HepG2 (cell line): ENCODE measurements around the gene SLC35B2. TPM values are rescaled to one million over a fixed set of nuclear protein-coding genes. Genes with fewer than 3 reads are reported as not detected.

Experiments used
- ATF7-NPFF ChIP-seq: sonication (generic); formaldehyde crosslinking; IDR thresholded peaks from 2 replicates; pipeline ENCODE4 v1.8.1; 2023; ENCODE audit warnings: mild to moderate bottlenecking, low read depth, missing genetic modification reagents, moderate library complexity
- ELF1 ChIP-seq: sonication (generic); formaldehyde crosslinking; IDR thresholded peaks from 2 replicates; pipeline ENCODE4 v1.4.0; 2020; ENCODE audit warnings: missing genetic modification reagents
- FUBP1 ChIP-seq: sonication (generic); formaldehyde crosslinking; IDR thresholded peaks from 2 replicates; pipeline ENCODE4 v1.5.1; 2020; ENCODE audit warnings: missing genetic modification reagents, mild to moderate bottlenecking, borderline replicate concordance
- KLF9 ChIP-seq: IDR thresholded peaks from 2 replicates; pipeline ENCODE4 v1.6.1; 2016; ENCODE audit warnings: low read depth
- NFYC ChIP-seq: IDR thresholded peaks from 2 replicates; pipeline ENCODE4 v1.6.1; 2016; ENCODE audit warnings: missing genetic modification reagents, missing compliant biosample characterization
- PRMT3 ChIP-seq: sonication (generic); formaldehyde crosslinking; IDR thresholded peaks from 2 replicates; pipeline ENCODE4 v1.8.1; 2022; ENCODE audit warnings: low read depth, mild to moderate bottlenecking, moderate library complexity, missing genetic modification reagents, borderline replicate concordance
- SIN3A ChIP-seq: IDR thresholded peaks from 2 replicates; pipeline ENCODE4 v1.6.1; 2011; ENCODE audit warnings: low read depth, mild to moderate bottlenecking, control low read depth, low read length, borderline replicate concordance
- SIN3B ChIP-seq: fragments of 150-350 bp; IDR thresholded peaks from 2 replicates; pipeline ENCODE4 v1.6.1; 2014; ENCODE audit warnings: low read length
- SMAD9 ChIP-seq: sonication (generic); formaldehyde crosslinking; IDR thresholded peaks from 2 replicates; pipeline ENCODE4 v1.5.1; 2020; ENCODE audit warnings: mild to moderate bottlenecking, missing genetic modification reagents
- SMYD3 ChIP-seq: sonication (generic); formaldehyde crosslinking; IDR thresholded peaks from 2 replicates; pipeline ENCODE4 v1.8.1; 2023; ENCODE audit warnings: mild to moderate bottlenecking, missing genetic modification reagents
- STAT6 ChIP-seq: sonication (generic); formaldehyde crosslinking; IDR thresholded peaks from 2 replicates; pipeline ENCODE4 v1.4.0; 2020; ENCODE audit warnings: missing genetic modification reagents, mild to moderate bottlenecking, borderline replicate concordance
- ZFP36L1 ChIP-seq: sonication (generic); formaldehyde crosslinking; IDR thresholded peaks from 2 replicates; pipeline ENCODE4 v1.8.0; 2022; ENCODE audit warnings: mild to moderate bottlenecking, missing genetic modification reagents, moderate library complexity
- ZNF788 ChIP-seq: sonication (generic); formaldehyde crosslinking; IDR thresholded peaks from 2 replicates; pipeline ENCODE4 v1.5.0; 2020; ENCODE audit warnings: mild to moderate bottlenecking, missing genetic modification reagents, borderline replicate concordance
- ZNF883 ChIP-seq: sonication (generic); formaldehyde crosslinking; IDR thresholded peaks from 2 replicates; pipeline ENCODE4 v1.5.1; 2020; ENCODE audit warnings: mild to moderate bottlenecking, missing genetic modification reagents; ENCODE audit errors: not compliant biosample characterization
- ZSCAN20 ChIP-seq: sonication (generic); formaldehyde crosslinking; IDR thresholded peaks from 2 replicates; pipeline ENCODE4 v1.4.0; 2020; ENCODE audit warnings: missing genetic modification reagents, mild to moderate bottlenecking, borderline replicate concordance
- polyA plus RNA-seq, 8 experiments: library from polyadenylated mRNA; depleted of rRNA in 3 of 8; stranded (reverse) in 7 of 8; unstranded in 1 of 8; fragments of >200 nt; fragmentation: Illumina TruSeq in 4 of 8; extraction: Trizol in 4 of 8; gene quantifications; 2 replicates each; pipeline versions ENCODE4 v1.2.1 to v1.2.3, GENCODE V29; 2011 to 2016; ENCODE audit warnings: low read depth in 4 of 8, missing spikeins in 1 of 8, mixed read lengths in 1 of 8; ENCODE audit not compliant: insufficient read depth in 1 of 8
- total RNA-seq, 5 experiments: library from RNA; depleted of rRNA; stranded (reverse); fragments of >200 nt; fragmentation: Illumina TruSeq; extraction: Trizol; gene quantifications; 2 replicates each; pipeline ENCODE4 v1.2.3, GENCODE V29; 2016; ENCODE audit warnings: low read depth in 1 of 5
- TF ChIP-seq, protein P1 (sequence below): sonication (generic); formaldehyde crosslinking; IDR thresholded peaks from 2 replicates; pipeline ENCODE4 v1.8.0; 2023; ENCODE audit warnings: mild to moderate bottlenecking, missing genetic modification reagents
- TF ChIP-seq, protein P2 (sequence below): sonication (generic); formaldehyde crosslinking; IDR thresholded peaks from 2 replicates; pipeline ENCODE4 v1.4.0; 2020; ENCODE audit warnings: missing genetic modification reagents

SLC35B2 gene
- total and polyA plus RNA-seq, 2 of the 13 experiments (the other 11 are each of a cell fraction or from before 2014, with no cell fraction given): 61.1 to 148 TPM

DNA sequence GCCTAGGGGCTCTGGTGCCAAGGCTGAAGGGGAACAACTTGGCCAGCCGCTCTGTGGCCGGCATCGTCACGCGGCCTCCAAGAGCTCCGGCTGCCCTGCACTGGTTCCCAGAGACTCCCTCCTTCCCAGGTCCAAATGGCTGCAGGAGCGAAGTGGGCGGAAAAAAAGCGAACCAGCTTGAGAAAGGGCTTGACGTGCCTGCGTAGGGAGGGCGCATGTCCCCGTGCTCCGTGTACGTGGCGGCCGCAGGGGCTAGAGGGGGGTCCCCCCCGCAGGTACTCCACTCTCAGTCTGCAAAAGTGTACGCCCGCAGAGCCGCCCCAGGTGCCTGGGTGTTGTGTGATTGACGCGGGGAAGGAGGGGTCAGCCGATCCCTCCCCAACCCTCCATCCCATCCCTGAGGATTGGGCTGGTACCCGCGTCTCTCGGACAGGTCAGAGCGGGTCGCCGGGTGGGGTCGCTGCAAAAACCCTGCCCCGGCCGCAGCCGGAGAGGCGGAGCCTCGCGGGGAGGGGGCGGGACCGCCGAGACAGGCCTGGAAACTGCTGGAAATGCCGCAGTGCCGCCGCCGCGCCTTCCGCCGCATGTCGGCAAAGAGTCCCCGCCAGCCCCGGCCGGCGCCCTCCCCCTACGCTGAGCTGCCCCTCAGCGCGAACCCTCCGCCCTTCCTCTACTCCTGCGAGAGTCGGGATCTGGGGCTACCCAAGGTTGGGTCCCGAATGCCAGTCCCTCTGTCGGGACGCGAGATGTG lies 11.2 kb downstream of the SLC35B2 start (continued):
- TF ChIP-seq, protein P1, sequence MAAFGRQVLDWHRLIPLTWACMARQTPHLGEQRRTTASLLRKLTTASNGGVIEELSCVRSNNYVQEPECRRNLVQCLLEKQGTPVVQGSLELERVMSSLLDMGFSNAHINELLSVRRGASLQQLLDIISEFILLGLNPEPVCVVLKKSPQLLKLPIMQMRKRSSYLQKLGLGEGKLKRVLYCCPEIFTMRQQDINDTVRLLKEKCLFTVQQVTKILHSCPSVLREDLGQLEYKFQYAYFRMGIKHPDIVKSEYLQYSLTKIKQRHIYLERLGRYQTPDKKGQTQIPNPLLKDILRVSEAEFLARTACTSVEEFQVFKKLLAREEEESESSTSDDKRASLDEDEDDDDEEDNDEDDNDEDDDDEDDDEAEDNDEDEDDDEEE: peak; percentile 75
- peak; percentile 87; the same call in 1 of the 2 replicates for TF ChIP-seq KLF9 (CRISPR knock-in tag)
- TF ChIP-seq STAT6 (CRISPR knock-in tag): peak; percentile 94; the same call in 1 of the 2 replicates
- TF ChIP-seq FUBP1 (CRISPR knock-in tag): 0 out of 2 replicates have a peak, but pooled peaks have one; percentile 91
- TF ChIP-seq, protein P2, sequence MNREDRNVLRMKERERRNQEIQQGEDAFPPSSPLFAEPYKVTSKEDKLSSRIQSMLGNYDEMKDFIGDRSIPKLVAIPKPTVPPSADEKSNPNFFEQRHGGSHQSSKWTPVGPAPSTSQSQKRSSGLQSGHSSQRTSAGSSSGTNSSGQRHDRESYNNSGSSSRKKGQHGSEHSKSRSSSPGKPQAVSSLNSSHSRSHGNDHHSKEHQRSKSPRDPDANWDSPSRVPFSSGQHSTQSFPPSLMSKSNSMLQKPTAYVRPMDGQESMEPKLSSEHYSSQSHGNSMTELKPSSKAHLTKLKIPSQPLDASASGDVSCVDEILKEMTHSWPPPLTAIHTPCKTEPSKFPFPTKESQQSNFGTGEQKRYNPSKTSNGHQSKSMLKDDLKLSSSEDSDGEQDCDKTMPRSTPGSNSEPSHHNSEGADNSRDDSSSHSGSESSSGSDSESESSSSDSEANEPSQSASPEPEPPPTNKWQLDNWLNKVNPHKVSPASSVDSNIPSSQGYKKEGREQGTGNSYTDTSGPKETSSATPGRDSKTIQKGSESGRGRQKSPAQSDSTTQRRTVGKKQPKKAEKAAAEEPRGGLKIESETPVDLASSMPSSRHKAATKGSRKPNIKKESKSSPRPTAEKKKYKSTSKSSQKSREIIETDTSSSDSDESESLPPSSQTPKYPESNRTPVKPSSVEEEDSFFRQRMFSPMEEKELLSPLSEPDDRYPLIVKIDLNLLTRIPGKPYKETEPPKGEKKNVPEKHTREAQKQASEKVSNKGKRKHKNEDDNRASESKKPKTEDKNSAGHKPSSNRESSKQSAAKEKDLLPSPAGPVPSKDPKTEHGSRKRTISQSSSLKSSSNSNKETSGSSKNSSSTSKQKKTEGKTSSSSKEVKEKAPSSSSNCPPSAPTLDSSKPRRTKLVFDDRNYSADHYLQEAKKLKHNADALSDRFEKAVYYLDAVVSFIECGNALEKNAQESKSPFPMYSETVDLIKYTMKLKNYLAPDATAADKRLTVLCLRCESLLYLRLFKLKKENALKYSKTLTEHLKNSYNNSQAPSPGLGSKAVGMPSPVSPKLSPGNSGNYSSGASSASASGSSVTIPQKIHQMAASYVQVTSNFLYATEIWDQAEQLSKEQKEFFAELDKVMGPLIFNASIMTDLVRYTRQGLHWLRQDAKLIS (CRISPR knock-in tag): no peak; the same call in 1 of the 2 replicates
- TF ChIP-seq SMYD3 (CRISPR knock-in tag): peak; percentile 24; the same call in 1 of the 2 replicates
- no peak for TF ChIP-seq PRMT3
- TF ChIP-seq SIN3A: peak; percentile 74; the same call in 1 of the 2 replicates
- peak; percentile 84; the same call in 1 of the 2 replicates for TF ChIP-seq ZNF788 (CRISPR knock-in tag)
- TF ChIP-seq NFYC (CRISPR knock-in tag): peak; percentile 44
- TF ChIP-seq SMAD9 (CRISPR knock-in tag): 0 out of 2 replicates have a peak, but pooled peaks have one; percentile 80
- TF ChIP-seq ATF7-NPFF (CRISPR knock-in tag): peak; percentile 65; the same call in 1 of the 2 replicates
- peak; percentile 57; the same call in 1 of the 2 replicates for TF ChIP-seq ZFP36L1 (CRISPR knock-in tag)
- TF ChIP-seq ELF1 (CRISPR knock-in tag): peak; percentile 53; the same call in 1 of the 2 replicates
- peak; percentile 85; the same call in 1 of the 2 replicates for TF ChIP-seq ZSCAN20
- TF ChIP-seq ZNF883: peak; percentile 93
- no peak for TF ChIP-seq SIN3B
